HK-2 (cell line): Measurements from ENCODE around the gene ZNF697.
A peak's percentile ranks its signal among the peaks of the same experiment; 100 is the strongest.
"Not testable (repeated sequence)": the region's sequence is repeated elsewhere in the genome, so short reads cannot be mapped to it uniquely, and the experiment has no call there.

ENCODE experiments used
- DNase-seq: peaks from one replicate; pipeline ENCODE4 v3.0.0-alpha.2; 2018; ENCODE audit not compliant: unreplicated experiment

Gene ZNF697

DNA sequence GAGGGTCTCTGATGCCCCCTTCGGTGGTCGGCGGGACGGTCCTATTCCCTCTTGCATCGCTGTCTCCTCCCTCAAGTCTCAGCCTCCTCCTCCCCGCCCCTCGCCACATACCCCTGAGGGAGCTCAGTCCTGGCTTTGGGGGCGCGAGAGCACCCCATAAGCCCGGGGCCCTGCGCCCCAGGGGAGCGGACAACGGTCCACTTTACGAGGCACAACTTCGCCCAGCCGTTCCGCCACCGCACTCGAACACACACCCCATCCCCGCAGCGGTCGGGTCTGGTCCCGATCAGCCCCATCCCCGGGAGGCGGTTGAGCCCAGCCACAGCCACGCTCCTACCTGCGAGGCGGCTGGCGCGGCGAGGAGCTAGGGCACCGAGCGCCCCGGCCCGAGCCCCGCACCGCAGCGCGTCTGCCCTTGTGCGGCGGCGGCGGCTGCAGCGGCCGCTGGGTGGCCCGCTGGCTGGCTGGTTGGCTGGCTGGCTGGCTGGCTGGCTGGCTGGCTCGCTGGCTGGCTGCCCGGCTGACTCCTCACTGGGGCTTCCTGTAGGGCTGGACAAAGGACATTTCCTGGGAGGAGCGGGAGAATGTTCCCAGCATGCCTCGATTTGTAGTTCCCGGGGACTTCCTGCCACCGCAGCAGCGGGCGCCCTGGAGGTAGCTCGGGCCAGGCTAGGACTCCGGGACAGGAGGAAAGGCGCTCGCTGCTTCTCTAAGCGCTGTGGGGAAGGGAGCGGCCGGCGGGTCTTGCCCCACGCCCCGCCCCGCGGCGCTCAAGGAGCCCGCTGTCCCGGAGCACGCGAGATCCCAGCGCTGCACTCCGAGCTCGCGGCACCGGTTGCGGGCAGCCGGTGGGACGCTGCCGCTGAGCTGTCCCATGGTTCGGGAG lies at the start of gene ZNF697:
Gene ZNF697 (minus strand): TSS at position 533 of the 886 bp plus-strand sequence. CDS start 22,166 bp downstream, outside the sequence.
- DNase-seq = peak; percentile 98

DNA sequence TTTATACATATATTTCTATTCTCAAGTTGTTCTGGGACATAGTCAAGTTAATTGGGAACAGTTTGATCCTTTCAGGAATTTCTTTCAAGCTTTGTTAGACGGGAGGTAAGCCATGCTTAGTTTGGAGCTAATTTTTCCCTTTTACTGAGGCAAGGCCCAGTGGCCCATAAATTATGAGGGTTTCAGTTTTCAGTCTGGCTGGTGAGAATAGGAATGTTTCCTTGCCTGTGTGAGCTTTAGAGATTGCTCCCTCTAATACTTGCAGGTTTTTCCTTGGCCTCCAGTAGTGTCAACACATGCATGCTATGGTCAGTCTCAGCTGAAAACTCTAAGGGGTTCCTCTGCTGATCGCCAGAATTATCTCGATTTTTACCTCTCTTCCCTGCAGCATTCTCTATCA lies 49.5 kb upstream of the ZNF697 start:
- no peak for DNase-seq

DNA sequence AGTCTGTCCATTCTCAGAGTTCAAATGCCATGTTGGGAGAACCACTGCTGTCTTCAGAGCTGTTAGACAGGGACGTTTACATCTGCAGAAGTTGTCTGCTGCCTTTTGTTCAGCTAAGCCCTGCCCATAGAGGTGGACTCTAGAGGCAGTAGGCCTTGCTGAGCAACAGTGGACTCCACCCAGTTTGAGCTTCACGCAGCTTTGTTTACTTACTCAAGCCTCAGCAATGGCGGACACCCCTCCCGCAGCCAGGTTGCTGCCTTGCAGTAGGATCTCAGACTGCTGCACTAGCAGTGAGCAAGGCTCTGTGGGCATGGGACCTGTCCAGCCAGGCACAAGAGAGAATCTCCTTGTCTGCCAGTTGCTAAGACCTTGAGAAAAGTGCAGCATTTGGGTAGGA lies 48.8 kb upstream of the ZNF697 start:
- DNase-seq = not testable (repeated sequence)

DNA sequence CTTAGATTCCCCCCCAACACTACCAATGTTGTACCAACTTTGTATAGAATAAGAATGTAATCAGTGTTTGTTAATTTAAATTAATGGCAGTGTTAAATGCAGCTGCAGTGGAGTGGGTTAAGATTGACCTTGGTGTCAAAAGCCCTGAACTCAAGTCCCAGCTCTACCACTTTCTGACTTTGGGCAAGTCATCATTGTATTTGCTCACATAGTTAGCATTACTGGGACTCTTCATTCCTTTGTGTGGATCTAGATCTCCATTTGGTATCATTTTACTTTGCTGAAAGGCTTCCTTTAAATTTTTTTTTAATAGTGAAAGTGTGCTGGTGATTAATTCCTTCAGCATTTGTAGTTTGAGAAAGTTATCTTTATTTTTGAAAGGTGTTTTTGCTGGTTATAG lies 41.4 kb upstream of the ZNF697 start:
- DNase-seq = no peak

DNA sequence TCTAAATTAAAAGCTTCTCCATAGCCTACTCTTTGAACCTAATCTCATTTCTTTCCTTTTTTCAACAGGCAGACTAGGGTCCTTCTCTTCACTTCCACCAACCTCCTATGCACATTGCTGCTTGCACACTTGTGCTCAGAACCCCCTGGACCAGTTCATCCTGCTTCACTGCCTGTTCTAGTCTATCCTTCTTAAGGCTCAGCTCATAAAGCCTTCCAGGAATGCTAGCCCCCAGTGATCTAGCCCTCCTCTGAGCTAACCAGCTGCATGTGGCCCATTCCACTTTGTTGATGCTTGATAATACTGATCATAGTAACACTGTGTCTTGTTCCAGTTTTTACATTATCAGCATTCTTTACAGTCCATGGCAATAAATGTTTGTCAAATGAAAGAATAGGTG lies 40.7 kb upstream of the ZNF697 start:
- DNase-seq = no peak

DNA sequence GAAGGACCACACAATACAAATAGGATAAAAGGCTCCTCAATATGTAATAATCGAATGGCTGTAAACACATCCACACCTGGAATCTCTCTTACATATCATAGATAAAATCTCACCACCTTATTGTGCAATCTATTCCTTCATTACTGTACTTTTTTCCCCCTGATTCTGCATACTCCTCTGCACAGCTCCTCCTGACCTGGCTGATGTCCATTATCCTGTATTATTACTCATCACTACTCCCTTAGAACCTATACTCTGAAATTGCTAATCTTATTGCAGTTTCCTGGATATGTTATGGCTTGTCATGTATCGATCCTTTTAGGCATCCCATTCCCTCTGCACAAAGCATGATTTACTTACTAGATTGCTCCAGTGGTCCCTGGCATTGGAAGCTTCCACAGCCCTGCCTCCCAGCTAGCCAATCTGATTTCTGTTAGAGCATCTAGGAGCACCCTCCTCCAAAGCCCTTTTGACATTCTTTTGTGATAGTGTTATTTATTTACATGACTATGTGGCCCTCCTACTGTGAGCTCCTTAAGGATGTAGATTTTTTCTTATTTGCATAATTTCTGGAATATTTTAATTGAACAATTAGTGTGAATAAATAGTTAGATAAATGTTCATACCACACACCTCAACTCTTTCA lies 39.5 kb upstream of the ZNF697 start:
- no peak for DNase-seq

DNA sequence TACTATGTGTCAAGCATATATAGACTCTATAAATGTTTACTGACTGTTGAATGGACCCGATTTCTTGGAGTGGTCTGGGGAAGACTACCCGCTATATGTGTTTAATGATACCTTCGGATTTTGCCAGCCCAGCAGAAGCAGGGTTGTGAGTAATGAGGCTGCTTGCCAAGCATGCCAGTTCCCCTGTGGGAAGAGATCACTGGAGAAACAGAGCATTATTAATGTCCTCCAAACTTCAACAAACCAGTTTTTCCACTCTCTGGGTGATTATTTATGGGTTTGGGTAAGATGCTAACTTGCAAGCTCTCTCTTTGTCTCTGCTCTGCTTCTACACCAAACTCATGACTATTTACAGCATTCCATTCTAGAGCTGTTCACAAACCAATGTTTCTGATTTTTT lies 38.6 kb upstream of the ZNF697 start:
- no peak for DNase-seq

DNA sequence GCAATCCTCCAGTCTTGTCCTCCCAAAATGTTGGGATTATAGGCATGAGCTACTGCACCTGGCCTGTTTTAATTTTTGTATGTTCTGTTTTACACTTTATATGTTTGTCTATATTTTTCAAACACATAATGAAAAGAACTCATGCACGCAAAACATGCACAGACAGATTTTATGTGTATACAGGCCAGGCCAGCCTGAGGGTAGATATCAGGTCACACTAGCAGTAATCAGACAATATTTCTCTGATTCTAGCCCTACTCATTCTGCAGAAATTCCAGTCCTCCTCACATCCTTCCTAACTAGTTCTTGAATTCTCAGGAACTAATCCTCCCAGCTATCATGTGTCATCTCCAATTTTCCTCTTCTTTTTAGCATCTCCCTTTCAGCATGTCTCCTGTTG lies 35.8 kb upstream of the ZNF697 start:
- no peak for DNase-seq

DNA sequence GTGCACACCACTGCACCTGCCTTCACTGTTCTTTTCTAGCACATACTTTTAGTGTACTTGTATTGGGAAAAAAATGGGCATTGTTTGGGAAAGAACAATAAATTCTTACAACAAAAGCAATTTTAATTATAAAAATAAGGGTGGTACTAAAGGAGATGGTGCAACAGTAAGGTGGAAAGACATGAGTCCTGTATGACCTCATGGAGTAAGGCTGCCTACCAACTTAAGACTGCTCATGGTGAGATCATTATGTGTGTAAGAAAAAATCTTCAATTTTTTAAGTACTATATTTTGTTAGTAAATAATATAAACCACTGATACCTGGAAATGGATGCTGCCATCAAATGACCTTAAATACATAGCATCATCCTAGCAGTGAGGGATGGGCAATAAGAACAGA lies 34.1 kb upstream of the ZNF697 start:
- DNase-seq = no peak

DNA sequence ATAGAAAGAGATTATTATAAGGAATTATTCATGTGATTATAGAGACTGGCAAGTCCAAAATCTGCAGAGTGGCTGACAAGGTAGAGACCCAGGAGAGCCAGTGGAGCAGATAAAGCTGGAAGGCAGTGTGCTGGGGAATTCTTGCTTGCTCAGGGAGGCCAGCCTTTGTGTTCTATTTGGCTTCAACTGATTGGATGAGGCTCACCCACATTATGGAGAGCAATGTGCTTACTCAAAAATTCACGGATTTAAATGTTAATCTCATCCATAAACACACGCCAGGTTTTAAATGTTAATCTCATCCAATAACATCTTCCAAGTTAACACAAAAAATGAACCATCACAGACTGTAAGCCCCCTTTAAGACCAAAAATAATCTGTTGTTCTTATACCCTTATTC lies 33.5 kb upstream of the ZNF697 start:
- DNase-seq = no peak

DNA sequence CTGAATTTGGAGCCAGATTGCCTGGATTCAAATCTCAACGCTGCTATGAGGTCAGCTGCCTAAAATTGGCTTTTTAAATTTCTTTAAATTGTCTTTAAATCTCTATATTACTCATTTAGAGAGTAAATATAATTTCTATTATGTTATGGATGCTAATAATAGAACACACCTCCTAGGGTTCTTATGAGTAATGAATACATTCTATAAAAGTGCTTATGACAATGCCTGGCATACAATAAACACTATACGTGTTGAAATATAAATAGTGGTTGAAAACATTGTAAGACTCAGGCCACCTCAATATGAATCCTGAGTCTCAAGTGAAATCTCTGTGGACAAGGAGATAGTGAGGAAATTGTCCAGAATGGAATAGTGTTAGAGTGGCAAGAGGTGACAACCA lies 32.7 kb upstream of the ZNF697 start:
- no peak for DNase-seq

DNA sequence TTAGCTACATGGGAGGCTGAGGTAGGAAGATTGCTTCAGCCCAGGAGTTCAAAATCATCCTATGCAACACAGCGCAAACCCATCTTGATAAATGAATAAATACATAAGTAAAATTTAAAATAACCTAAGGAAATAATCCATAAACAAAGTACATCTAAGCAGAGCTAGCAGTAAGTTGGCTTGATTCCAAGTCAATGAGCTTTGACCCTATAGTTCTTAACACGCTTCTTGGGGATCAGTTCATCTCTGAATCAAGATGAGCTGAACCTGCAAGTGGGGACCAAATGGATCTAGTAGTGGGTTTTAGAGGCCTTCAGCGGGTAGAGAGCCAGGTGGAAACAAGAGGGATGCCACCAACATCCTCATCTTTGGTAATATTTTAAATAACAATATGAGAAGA lies 32.1 kb upstream of the ZNF697 start:
- DNase-seq = no peak

DNA sequence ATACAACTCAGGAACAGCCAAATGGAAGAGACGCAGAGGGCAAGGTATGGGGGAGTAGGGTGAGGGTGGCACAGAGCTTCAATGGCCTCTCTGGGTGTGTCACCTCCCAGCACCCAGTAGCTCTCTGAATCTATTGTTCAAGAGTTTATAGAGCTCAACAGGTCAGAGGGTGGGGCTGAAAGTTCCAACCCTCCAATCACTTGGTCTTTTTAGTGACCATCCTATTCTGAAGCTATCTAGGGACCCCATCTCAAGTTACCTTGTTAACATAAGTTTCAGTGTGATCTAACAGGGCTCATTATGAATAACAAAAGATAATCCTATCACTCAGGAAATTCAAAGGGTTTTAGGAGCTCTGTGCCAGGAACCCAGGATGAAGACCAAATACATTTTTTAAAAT lies 31.2 kb upstream of the ZNF697 start:
- no peak for DNase-seq

DNA sequence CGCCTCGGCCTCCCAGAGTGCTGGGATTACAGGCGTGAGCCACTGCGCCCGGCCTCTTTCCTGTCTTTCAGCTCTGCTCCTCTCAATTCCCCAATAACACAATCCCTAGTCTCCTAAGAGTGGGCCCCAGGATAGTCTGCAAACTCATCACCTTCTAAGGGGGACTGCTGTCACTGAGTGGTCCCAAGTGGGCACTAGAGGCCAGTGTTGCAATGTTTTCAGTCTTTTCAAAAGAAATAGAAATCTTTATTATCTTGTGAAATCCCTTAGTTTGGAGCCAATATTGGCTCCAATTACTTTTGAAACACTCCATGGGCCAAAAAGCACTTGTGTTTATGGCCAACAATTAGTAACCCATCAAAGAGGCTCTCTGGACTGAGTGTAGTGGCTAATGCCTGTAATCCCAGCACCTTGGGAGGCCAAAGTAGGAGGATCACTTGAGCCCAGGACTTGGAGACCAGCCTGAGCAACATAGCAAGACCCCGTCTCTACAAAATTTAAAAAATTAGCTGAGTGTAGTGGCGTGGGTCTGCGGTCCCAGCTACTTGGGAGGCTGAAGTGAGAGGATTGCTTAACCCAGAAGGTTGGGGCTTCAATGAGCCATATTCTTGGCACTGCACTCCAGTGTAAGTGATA lies 28.6 kb upstream of the ZNF697 start:
- no peak for DNase-seq

DNA sequence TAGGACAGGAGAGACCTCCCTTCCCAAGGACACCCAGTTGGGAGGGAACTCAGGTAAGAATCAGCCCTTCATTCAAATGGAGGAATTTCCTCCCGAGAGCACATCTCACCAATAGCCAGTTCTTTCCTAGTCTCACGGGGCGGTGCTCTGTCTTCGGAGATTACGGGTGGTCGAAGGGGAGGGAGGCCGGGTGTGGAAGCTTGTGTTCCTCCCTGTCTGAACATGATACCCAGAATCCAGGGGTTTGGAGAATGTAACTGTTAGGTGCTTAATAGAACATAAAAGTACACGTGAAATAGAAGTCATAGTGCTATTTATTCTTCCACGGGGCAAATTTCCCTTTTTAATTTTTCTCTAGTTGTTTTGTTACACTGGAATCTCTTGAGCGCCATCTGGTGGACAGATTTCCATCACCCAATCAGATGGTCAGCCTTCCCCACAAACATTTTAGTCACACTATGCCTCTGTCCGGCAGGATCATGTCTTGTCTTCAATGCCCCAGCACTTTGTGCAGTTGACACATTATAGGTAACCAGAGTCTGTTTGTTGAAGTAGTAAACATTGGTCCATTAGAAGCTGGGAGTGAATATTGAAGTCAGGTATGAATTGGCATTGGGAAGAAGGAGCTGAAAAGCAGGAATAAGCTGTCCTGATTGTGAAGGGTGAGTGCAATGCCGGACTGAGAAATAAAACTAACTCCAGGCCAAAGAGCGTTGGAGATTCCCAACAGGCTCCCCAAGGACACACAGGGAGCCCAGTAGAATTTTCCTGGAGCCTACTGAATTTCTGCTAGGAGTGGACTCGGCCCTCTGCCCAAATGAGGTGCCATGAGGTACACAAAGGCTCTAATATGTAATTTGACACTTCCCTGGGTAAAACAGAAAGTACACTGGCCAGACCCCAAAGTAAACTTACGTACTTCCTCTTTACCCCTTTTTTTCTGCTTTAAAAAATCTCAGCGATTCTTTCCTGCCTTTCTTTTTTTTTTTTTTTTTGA lies 27.6 kb upstream of the ZNF697 start:
- DNase-seq = peak; percentile 74

DNA sequence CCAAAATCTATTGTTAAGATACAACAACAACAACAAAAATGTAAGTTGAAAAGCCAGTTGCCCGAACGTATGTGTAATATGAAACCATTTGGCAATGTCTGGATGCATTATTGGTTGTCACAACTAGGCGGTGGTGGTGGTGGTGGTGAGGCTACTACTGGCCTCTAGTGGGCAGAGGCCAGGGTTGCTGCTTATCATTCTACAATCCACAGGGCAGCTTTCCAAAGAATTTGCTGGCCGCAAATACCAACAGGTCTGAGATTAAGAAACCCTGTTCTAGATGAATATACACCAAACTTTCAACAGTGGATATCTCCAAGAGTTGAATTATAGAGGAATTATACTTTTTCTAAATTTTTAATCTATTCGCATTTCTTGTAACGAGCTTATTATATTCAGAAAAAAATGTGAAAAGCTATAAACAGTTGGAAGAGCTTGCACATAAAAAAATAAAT lies 26.8 kb upstream of the ZNF697 start:
- peak; percentile 62 for DNase-seq

DNA sequence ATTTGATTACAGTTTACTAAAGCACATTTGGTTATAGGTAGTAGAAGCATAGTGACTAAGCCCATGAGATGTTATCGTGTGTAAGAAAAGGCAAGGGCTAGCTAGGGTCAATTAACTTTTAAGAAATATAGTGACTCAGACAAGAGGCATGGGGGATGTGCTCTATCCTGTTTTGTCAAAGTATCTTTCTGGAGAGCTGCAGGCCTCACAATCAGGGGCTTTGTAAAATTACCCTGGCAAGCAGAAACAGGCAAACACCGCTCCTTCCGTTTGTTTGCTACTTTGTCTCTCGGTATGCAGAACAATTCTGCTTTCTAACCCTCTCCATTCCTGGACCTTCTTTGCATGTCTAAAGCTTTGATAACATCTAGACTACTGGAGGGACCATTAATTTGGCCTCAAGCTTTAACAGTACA lies 26.1 kb upstream of the ZNF697 start:
- DNase-seq = no peak

DNA sequence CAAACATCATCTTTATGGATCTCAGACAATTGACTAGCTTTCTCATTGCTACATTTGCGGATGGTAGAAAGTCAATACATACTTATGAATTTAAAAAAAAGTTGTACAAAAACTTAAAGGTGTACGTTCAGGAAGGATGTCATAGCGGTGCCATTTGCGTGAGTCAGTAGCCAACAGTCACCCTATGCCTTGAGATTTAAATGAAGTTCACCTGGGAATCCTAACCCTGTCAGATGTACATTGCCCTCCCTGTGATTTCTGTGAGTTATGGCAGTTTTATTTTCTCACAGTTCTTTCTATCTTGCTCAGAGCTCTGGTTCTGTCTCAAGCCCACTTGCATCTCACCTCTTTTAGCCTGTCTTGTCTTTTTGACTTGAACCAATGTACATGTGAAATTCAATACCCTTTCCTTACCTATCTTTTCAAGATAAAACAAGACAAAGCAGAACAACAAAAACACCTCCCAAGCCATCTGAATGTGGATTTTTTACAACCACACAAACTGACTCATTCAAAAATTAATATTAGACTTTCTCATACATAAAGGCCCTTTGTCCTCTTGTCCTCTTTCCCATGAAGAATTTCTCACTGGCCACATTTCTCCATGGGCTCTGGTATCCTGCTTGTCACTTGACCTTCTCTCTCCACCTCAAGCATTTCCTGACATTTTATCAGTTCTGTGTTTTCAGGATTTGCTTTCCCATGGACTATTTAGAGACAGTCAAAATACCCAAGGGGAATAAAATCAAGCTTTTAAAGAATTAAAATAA lies 25.3 kb upstream of the ZNF697 start:
- no peak for DNase-seq

DNA sequence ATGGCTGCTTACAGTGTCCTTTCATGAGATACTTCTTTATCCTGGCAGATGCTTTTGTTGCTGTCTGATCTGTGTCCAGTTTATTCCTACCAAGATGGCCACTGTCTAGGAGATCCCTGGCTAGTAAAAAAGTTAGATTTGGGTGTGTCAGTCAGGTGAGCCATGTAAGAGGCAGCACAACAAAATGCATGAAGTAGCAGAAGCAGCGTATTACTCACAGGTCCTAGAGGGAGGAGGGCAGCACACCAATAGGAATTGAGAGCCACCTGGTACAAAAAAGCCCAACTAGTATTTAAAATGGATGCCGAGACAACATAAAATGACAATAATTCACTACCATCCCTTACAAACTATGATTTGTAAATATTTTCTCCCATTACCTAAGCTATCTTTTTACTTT lies 22.8 kb upstream of the ZNF697 start:
- no peak for DNase-seq

DNA sequence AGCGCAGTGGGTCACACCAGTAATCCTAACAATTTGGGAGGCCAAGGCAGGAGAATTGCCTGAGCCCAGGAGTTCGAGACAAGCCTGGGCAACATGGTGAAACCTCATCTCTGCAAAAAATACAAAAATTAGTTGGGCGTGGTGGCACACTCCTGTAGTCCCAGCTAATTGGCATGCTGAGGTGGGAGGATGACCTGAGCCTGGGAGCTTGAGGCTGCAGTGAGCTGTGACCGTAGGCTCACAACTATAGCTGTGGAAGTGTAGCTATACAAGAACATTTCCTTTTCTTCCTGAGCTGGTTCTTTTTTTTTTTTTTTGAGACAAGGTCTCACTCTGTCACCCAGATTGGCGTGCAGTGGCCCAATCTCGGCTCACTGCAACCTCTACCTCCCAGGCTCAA lies 19.1 kb upstream of the ZNF697 start:
- no peak for DNase-seq

DNA sequence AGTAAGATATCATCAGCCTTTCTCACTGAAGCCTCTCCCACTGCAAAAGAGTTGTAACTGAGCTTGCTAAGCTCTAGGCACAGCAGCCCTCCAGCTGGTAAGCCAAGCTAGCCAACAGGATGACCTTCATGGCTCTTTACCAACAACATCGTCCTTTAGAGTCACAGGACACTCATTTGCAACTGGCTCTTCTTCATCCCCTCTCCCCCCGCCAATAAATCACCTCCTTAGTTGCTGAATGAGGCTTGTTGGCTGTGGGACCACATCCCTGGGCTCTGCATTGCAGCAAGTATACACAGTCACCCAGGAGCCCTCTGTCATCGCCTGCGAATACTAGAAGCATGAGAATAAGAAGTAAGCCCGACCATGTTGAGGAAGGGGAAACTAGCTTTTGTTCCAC lies 16.0 kb upstream of the ZNF697 start:
- DNase-seq = no peak
